ENCODE data around the gene ABL1.

Gene ABL1

GRCh38 chr9:130893341-130894101, 58.5 kb downstream of the ABL1 start:
- DNase-seq, result no peak

- DNase-seq, result no peak
These were observed 59.5 kb downstream of the ABL1 start for GRCh38 chr9:130894546-130894945.

- no peak for DNase-seq
These were observed 60.0 kb downstream of the ABL1 start for GRCh38 chr9:130895038-130895437.

- no peak for DNase-seq
These were observed 60.6 kb downstream of the ABL1 start for GRCh38 chr9:130895481-130896232.

GRCh38 chr9:130896233-130897014, 61.4 kb downstream of the ABL1 start, which contains the start of gene QRFP:
QRFP (minus strand) TSS chr9:130896812; CDS start chr9:130893838, 2,974 bp downstream.
- no peak for DNase-seq

GRCh38 chr9:130897105-130897751, 62.2 kb downstream of the ABL1 start:
- no peak for DNase-seq

GRCh38 chr9:130897848-130898551, 62.9 kb downstream of the ABL1 start:
- no peak for DNase-seq

GRCh38 chr9:130898552-130898852, 63.4 kb downstream of the ABL1 start:
- DNase-seq, result no peak

GRCh38 chr9:130899051-130899748, 64.1 kb downstream of the ABL1 start:
- DNase-seq, result no peak

- DNase-seq, result no peak
These were observed 65.8 kb downstream of the ABL1 start for GRCh38 chr9:130900701-130901497.

- DNase-seq, result no peak
These were observed 66.6 kb downstream of the ABL1 start for GRCh38 chr9:130901498-130902203.

GRCh38 chr9:130902204-130903185, 67.4 kb downstream of the ABL1 start:
- no peak for DNase-seq

GRCh38 chr9:130903194-130904069, 68.4 kb downstream of the ABL1 start:
- DNase-seq, result no peak

- DNase-seq, result no peak
These were observed 69.3 kb downstream of the ABL1 start for GRCh38 chr9:130904070-130905044.

GRCh38 chr9:130905125-130905901, 70.3 kb downstream of the ABL1 start:
- no peak for DNase-seq

Data from activated CD8-positive, alpha-beta memory T cell treated with anti-CD3 and anti-CD28 coated beads for 24 hours (primary cell).